GM18508 (cell line): ENCODE data around the gene COBL.

Experiments
- ATAC-seq: cut with Tn5 transposase; IDR thresholded peaks from one replicate; pipeline ENCODE4 v1.9.1; 2021; ENCODE audit warnings: moderate number of reproducible peaks; ENCODE audit not compliant: insufficient read depth, unreplicated experiment

Gene COBL, protein sequence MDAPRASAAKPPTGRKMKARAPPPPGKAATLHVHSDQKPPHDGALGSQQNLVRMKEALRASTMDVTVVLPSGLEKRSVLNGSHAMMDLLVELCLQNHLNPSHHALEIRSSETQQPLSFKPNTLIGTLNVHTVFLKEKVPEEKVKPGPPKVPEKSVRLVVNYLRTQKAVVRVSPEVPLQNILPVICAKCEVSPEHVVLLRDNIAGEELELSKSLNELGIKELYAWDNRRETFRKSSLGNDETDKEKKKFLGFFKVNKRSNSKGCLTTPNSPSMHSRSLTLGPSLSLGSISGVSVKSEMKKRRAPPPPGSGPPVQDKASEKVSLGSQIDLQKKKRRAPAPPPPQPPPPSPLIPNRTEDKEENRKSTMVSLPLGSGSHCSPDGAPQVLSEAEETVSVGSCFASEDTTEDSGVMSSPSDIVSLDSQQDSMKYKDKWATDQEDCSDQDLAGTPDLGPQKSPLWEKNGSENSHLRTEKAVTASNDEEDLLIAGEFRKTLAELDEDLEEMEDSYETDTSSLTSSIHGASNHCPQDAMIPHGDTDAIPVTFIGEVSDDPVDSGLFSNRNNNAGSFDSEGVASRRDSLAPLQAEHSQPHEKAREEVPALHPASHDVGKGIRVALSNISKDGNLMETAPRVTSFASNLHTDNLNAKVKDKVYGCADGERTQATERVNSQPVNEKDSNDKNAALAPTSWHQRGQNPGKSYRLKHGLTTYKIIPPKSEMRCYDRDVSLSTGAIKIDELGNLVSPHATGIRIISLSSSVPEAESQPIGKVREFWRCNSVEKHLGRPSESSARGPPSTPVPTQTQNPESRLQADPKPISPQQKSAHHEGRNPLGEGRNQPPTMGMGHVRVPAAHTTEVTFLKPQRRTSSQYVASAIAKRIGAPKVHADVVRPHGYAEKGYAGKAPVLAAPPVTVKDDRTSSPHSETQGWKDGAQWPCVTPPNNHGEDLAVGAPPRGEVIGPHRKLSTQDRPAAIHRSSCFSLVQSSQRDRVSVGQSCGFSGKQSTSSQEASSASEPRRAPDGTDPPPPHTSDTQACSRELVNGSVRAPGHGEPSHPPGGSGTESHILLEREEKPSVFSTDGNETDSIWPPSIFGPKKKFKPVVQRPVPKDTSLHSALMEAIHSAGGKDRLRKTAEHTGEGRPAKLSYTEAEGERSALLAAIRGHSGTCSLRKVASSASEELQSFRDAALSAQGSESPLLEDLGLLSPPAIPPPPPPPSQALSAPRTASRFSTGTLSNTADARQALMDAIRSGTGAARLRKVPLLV

DNA sequence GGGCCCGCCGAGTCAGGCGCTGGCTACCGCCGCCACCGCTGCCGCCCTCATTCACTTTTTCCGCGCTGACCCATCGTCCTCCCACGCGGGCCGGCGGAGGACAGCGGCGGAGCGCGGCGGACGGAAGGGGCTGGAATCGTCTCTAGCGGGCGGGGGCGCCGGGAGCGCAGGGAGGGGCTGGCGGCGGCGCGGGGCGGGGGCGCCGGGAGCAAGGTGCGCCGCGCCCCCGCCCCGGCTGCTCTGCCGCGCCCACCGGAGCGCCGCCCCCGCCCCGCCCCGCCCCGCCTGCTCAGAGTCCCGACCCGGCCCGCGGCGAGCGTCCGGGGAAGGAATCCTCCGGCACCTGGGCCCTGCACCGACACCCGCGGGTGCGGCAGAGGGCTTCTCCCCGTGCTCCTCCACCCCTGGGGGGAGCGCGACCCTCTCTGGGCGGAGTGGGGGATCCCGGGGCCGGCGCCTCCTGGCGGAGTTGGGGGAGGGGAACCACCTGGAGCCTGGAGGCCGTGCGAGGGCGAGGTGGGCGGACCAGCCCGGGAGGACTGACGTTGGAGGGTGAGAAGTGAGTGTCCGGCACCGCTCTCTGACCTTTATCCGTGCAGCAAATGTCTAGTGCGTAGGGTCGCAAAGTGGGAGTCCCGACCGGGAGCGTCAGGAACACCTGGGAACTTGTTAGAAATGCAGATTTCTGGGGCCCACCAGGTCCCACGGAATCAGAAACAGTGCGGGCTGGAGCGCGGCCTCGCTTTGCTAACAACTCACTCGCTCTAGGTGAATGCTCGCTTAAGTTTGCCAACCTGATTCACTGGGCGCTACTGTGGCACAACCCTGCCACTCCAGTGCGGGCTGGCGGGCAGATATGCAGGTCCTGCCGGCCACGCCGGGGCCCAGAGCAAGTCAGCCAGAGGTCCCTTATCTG lies at the start of gene COBL:
Gene COBL (minus strand): TSS at position 144 of the 916 bp plus-strand sequence. CDS start 176 bp downstream, outside the sequence.
- ATAC-seq = no peak

DNA sequence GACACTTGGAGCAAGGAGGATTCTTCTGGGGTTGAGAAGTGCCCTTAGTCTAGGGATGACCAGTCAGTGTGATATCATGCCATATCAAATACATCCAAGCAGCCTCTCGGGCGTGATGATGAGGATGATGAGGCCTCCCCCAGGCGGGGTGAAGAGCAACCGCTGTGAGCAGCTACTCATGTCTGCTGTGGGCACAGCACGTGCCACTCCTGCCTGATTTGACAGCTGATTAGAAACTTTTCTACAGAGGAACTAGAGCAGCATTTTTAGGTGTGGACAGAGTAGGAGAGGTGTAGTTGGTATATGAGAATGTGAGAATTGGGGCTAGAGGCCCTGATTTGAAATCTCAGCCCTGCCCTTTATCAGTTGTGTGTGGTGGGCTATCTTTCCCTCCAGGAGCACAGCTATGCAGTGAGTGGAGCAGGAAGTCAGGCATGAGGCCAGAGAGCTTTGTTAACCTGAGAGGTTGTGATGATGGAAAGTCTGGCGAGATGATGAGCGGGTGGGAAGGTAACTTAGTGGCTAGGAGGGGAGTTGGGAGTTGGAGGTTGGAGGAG lies 49.6 kb upstream of the COBL start:
- ATAC-seq = no peak

DNA sequence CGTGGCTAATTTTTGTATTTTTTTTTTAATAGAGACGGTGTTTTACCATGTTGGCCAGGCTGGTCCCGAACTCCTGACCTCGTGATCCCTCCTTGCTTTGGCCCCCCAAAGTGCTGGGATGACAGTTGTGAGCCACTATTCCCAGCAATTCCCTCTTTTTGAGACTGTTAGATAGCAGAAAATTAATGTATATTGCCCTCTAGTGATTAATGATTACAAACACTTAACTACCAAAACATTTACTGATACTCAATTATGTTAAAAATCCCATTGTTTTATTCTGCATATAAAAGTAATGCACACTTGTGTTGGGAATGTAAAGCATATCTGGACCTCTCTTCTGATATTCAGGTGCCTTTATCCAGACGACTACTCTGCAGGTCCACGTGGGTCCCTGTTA lies 41.2 kb upstream of the COBL start:
- no peak for ATAC-seq

DNA sequence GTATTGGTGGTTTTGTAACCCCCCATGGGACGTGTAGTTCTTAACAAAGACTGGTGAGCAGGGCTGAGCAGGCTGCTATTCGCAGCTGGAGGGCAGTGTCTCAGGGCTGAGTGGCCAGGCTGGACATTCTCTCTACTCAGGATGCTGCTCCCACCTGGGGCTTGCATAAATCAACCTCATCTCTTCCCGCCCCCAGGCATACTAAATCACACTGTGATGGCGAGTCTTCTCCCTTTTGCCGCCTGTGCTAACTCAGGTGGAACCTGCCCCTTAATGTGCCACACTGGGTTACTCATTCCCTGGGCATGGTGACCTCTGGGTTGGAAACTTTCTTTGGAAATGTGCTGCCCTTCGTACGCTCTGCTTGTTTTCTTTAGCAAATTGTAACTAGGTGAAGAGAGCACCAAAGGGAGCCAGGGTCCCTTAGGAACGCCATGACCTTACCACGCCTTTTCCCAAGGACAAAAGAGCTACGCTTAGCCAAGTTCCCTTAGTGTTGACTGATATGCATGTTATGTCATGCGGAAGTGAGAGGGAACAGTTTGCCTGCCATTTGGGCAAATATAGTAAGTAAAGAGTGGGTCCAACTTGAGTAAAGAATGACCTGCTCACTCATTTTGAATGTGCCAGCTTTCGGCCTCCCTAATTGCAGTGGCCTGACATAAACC lies 40.4 kb upstream of the COBL start:
- no peak for ATAC-seq

DNA sequence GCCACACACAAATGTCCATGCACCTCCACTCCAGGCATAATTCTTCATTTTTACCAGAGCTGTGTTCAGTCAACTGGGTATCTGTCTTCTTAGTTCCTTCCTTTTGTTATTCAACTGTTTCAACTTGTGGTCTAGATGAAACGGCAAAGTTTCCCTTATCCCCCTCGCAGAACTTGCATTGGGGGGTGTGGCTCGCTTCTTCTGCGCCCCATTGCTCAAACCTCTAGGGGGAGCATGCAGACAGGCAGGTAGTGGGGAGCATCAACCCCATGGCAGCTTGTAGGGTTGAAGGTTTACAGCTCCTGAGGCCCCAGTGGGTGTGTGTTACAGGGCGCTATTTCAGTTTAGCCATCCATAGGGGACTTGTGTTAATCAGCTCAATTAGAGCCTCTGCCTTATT lies 38.3 kb upstream of the COBL start:
- ATAC-seq = no peak

DNA sequence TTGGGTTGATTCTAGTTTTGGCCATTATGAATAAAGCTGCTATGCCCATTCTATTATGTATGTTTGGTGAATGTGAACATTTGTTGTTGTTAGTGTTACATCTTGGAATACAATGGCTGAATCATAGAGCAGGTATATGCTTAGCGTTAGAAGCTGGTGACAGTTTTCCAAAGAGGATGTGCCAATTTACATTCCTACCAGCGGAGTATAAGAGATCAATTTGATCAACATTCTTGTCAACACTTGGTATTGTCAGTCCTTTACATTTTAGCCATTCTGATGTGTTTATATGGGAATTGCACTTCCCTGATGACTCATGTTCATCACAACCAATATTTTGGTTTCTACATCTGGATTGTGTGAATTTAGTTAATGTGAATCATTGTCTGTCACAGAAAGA lies 37.8 kb upstream of the COBL start:
- no peak for ATAC-seq

DNA sequence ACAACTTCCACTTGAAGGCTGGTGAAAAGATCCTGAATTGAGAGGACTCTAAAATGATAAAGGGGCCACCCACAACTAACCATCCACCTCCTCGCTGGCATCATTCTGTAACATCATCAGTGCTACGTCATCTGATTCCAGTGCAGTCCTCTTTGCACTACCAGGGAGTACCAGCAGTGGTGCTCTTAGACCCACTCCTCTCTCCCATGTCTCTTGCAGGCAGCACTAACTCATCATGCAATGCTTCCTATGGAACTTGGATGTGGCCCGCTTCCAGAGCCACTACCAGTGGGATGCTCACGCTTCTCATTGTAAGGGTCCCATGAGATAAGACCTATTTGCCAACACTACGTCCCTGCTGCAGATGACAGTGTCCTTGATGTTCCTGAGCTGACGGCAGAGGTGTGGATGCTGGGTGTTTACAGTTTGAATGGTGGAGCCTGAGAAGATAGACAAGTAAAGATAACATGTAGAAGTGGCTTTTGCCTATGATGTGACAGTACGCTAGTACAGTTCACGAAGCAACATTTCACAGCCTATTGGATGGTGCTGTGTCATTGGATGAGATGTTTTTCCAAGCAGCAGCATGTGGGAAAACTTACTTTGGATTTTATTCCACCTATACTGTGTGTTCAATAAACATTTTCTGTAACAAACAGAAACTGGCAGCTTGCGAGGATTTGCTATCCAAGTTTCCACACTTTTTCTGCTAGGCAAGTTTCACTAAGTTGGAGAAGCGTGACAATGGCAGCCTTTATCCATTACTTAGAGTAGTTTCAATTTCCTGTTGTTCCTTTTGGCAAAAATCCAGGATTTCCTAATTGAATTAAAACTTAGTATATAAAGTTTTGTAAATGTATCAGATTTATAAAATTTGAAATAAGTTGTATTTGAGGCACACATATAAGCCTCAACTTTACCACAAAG lies 35.8 kb upstream of the COBL start:
- ATAC-seq = no peak

DNA sequence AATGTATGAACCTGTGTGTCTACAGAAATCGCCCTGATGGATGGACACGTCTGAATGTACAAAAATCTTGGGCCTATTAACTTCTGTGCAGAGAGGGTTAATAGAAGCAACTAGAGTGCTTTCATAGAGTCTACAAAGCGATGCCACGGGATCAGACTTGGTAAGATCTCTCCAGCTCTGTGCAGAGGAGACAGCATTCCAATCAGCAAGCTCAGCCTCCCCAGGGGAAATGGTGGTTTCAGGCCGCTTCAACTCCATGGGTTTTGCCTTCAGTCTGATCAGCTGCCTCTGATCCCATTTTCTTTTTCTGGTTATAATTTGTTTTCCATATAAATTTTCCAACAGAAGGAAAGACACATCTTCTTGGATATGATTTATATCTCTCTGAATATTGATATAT lies 35.1 kb upstream of the COBL start:
- ATAC-seq = no peak

DNA sequence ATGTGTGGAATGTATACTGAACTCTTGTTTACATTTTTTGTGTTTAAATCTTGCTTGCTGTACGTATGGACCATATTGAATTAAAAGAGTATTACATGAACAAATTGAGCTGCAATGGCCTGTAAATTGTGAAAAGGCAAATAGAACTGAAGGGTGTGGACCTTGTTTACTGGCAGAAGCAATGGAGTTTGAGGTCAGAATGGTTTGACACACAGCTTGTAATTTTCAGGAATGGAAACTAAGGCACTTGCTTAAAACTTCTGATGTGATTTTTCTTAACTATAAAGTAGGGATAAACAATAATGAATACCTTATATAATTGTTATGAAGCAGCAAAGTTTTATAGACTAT lies 33.9 kb upstream of the COBL start:
- no peak for ATAC-seq

DNA sequence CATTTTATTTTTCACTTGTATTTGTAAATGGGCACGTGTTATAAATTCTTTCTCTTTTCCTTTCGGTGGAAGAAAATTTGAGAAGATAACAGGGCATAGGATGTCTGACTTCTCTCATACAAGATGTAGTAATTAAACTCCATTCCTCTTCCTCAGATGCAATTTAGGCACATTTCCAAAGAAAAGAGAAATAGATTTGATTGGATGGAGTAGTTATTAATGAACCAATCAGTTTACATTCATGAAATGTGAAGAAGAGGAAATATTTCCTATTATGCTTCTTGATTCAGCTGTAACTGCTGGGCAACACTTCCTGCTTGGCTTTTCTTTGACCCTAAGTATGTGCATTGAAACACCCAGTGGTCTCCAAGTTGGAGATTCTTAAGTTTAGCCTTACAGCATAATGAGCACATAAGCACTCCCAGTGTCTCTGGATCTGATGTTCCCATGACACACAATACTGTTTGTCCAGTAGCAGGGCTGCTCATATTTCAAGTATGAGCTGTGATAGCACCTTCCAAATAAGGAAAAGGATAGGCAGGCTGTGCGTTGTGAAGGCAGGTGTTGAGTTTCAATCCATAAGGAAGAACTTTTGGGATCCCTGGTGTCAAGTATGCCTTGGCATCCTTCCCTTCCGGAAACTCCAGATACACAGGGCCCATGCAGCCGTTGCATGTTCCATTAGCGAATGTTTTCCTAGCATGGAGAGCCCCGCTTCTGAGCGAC lies 33.4 kb upstream of the COBL start:
- no peak for ATAC-seq

DNA sequence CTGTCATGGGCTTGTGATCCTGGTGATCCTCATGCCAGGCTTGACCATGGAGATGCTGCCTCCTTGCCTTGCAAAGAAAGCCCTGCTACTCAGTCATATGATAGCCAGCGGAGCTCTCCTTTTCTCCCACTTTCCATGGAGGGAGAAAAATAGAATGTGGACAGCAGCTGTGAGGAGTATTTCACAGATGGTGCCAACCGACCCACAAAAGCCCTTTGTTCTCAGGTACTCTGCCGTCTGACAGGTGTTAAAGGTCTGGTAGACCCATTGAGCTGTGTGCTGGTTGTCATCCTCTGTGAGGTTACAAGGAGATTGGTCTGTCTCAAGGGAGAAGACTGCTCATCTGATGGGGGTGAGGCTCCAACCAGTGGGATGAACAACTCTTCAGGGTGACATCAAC lies 29.5 kb upstream of the COBL start:
- ATAC-seq = no peak

DNA sequence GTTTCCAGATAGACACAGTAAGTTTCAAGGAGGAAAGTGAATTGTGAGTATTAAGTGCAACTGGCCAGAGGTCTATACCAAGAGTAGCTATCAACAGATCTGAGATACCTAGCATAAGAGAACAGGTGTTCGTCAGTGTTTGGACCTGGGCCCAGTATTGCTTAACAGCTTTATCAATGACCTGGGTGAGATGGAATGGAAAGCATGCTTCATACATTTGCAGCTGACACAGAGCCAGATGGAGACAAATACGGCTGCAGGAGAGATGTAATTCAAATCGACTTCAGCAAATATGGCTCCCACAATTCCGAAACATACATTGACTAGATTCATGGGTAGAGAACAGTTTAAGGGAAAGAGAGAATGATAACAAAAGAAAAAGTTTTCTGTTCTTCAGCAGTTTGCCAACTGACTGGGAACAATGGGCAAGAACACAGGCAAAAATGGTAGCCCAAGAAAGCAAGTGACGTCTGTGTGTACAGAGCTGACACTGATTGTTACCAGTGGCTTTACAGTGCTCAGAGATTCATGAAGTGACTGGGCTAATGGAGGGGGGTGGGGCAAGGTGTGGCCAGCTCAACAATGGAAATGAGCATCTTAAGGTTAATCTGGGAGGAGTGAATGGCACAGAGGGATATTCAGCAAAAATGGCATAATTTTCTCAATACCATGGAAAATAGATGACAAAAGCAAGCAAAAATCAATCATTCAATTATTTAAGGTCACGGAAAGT lies 28.0 kb upstream of the COBL start:
- ATAC-seq = no peak

DNA sequence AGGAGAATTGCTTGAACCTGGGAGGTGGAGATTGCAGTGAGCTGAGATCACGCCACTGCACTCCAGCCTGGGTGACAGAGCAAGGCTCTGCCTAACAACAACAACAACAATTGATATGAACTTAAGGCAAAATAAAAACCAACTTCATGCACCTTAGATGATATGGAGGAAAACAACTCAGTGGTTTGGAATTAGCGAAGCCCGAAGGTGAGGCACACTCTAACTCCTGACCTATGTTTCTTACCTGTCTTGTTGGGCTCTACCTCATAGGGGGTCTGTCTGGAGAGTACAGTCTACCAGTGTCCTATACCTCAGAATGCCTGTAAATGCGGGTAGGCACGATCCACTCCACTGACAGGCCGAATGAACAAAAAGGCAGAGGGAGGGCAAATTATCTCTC lies 24.3 kb upstream of the COBL start:
- no peak for ATAC-seq

DNA sequence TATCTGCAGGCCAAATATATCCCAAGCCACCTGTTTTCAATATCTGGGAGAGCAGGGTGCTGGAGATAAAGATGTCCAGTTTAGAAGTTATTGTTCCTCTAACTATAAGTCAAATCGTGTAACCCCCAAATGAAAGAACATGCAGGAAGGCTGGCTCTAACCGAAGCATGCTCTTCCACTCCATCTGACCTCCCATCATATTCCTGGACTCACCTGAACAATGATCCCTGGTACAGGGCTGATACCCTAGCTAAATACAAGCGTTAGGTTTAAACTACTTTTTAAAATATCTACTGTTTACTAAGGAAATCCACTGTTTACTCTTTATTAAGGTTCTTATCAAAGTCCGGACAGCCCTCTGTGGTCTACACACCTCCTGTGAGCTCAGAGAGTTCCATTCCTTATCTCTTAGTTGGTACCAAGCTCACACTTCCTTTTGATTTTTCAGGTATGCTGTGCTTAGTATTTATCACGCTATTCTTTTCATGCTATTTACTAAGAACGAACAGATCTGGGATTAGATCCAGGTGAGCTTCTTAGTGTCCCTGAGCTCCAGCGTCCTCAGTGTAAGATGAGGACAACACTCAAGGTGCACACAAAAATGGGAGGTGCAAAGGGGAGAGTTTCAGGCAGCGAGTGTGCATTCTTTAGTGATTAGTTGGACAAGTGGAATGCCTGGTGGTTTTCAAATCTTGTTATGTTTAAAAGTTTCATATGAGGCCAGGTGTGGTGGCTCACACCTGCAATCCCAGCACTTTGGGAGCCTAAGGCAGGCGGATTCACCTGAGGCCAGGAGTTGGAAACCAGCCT lies 23.6 kb upstream of the COBL start:
- ATAC-seq = no peak

DNA sequence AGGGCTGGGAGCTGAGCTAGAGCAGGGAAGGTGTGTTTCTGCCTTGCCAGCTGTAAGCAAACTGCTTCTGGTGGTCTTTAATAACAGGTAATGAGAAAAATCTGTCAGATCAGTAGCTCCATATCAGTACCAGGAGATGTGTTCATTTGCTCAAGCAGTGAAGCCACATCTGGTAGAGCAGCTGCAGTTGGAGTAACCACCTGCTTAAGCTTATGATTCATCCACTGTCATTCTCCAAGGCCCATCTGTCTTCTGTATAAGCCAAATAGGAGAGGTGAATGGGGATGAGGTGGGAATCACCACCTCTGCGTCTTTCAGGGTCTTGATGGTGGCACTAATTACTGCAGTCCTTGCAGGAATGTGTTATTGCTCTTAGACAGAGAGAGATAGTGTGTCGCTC lies 18.4 kb upstream of the COBL start:
- ATAC-seq = no peak
